DND-41 (cell line): ENCODE data around the gene VOPP1.

Experiments
- ATAC-seq: fragments of 200-7000 bp; cut with Tn5 transposase; 3 replicates; pipeline ENCODE4 v1.9.1; 2021; ENCODE audit warnings: low read depth; ENCODE audit not compliant: insufficient read depth
- DNase-seq: peaks from one replicate; pipeline ENCODE4 v3.0.0-alpha.2; 2020
- H2AFZ ChIP-seq: 2 replicates; pipeline ENCODE4 v1.6.0; 2012; ENCODE audit warnings: low read depth, low read length
- H3K27ac ChIP-seq: 2 replicates; pipeline ENCODE4 v1.5.1; 2012; ENCODE audit warnings: low read length, inconsistent platforms
- H3K27me3 ChIP-seq: fragments of 200-600 bp; sonication (generic); 2 replicates; pipeline ENCODE4 v1.6.0; 2012; ENCODE audit warnings: low read length, mild to moderate bottlenecking, inconsistent platforms; ENCODE audit not compliant: insufficient read depth, poor library complexity
- H3K36me3 ChIP-seq: 2 replicates; pipeline ENCODE4 v1.5.1; 2012; ENCODE audit warnings: low read length, inconsistent platforms; ENCODE audit not compliant: insufficient read depth
- H3K4me1 ChIP-seq: 2 replicates; pipeline ENCODE4 v1.5.1; 2012; ENCODE audit warnings: mild to moderate bottlenecking, low read length; ENCODE audit not compliant: insufficient read depth
- H3K4me2 ChIP-seq: 2 replicates; pipeline ENCODE4 v1.6.0; 2012; ENCODE audit warnings: mild to moderate bottlenecking, moderate library complexity, low read length, inconsistent platforms; ENCODE audit not compliant: insufficient read depth
- H3K4me3 ChIP-seq, 2 experiments: fragments of 200-600 bp in 1 of 2; shearing (Covaris generic) in 1 of 2; 2 replicates each; pipeline ENCODE4 v1.5.1; 2012 to 2016; ENCODE audit warnings: inconsistent platforms in 2 of 2, low read length in 2 of 2, mild to moderate bottlenecking in 2 of 2, low read depth in 1 of 2, moderate library complexity in 1 of 2
- H3K79me2 ChIP-seq: 2 replicates; pipeline ENCODE4 v1.6.0; 2012; ENCODE audit warnings: low read length, inconsistent platforms; ENCODE audit not compliant: insufficient read depth
- H3K9ac ChIP-seq: 2 replicates; pipeline ENCODE4 v1.6.0; 2012; ENCODE audit warnings: low read depth, mild to moderate bottlenecking, inconsistent platforms, low read length, moderate library complexity
- H3K9me3 ChIP-seq: 2 replicates; pipeline ENCODE4 v1.5.1; 2012; ENCODE audit warnings: low read length, moderate library complexity, mild to moderate bottlenecking, inconsistent platforms; ENCODE audit not compliant: insufficient read depth, severe bottlenecking
- H4K20me1 ChIP-seq: 2 replicates; pipeline ENCODE4 v1.6.0; 2012; ENCODE audit warnings: low read length; ENCODE audit not compliant: insufficient read depth
- EZH2 ChIP-seq: IDR thresholded peaks from 3 replicates; pipeline ENCODE4 v1.6.1; 2012; ENCODE audit warnings: borderline replicate concordance, low read depth, mild to moderate bottlenecking, moderate library complexity, low read length, inconsistent platforms; ENCODE audit not compliant: severe bottlenecking
- TF ChIP-seq, protein P1 (sequence below): IDR thresholded peaks from 2 replicates; pipeline ENCODE4 v1.5.1; 2012; ENCODE audit warnings: borderline replicate concordance, low read length, moderate library complexity, mild to moderate bottlenecking; ENCODE audit not compliant: poor library complexity, severe bottlenecking; ENCODE audit errors: extremely low read depth

Gene VOPP1

DNA sequence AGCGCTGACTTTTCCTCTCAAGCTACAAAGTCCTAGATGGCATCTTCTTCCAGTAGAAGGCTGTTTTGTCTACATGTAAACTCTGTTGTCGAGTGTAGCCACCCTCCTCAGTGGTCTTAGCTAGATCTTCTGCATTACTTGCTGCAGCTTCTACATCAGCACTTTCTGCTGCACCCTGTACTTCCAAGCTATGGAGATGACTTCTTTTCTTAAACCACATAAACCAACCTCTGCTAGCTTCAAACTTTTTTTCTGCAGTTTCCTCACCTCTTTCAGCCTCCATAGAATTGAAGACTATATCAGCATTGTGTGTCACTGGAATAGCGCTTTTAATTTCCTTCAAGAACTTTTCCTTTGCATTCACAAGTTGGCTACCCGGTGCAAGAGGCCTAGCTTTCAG, 119.3 kb downstream of the VOPP1 start:
- Histone ChIP-seq H3K9ac (no peak overlapping the region), H4K20me1 (no peaks in the 10 kb centered on the region), H3K4me3 (no peak overlapping the region), H3K27me3 (no peaks in the 10 kb centered on the region), H3K4me2 (no peak overlapping the region), H3K36me3 (peaks cover 5% of the 10 kb centered on the region; the same call in 1 of the 2 replicates), H3K27ac (no peak overlapping the region), H3K79me2 (no peaks in the 10 kb centered on the region), H3K4me1 (no peaks in the 10 kb centered on the region), H3K9me3 (no peaks in the 10 kb centered on the region), H2AFZ (no peak overlapping the region)
- DNase-seq (no peak), ATAC-seq (no peak; the same call in 2 of the 3 replicates)
- TF ChIP-seq, protein P1, sequence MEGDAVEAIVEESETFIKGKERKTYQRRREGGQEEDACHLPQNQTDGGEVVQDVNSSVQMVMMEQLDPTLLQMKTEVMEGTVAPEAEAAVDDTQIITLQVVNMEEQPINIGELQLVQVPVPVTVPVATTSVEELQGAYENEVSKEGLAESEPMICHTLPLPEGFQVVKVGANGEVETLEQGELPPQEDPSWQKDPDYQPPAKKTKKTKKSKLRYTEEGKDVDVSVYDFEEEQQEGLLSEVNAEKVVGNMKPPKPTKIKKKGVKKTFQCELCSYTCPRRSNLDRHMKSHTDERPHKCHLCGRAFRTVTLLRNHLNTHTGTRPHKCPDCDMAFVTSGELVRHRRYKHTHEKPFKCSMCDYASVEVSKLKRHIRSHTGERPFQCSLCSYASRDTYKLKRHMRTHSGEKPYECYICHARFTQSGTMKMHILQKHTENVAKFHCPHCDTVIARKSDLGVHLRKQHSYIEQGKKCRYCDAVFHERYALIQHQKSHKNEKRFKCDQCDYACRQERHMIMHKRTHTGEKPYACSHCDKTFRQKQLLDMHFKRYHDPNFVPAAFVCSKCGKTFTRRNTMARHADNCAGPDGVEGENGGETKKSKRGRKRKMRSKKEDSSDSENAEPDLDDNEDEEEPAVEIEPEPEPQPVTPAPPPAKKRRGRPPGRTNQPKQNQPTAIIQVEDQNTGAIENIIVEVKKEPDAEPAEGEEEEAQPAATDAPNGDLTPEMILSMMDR, result no peak
- TF ChIP-seq EZH2, result no peak

DNA sequence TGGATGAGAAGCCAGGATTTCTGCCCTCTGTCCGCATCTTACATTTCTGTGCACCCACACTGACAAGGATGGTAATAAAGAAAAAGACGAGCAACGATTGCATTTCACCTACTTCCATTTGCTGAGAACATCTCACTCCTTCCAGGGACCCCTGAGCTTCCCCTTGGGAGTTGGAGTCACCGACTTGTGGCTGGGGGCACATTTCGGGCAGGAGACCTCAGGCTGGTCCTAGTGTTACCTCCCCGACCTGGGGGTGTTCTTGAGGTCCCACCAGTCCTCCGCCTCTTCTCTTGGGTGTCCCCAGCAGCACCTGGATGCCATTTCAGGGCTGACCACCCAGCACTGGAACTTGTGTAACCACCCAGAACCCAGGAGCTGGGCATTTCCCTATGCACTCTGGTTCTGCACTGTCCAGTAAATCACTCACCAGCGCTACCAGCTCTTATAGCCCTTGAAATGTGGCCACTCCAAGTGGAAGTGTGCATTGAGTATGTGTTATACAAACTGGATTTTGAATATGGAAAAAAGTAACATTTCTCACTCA, 122.2 kb downstream of the VOPP1 start:
- H3K4me2 ChIP-seq, result no peak overlapping the region

DNA sequence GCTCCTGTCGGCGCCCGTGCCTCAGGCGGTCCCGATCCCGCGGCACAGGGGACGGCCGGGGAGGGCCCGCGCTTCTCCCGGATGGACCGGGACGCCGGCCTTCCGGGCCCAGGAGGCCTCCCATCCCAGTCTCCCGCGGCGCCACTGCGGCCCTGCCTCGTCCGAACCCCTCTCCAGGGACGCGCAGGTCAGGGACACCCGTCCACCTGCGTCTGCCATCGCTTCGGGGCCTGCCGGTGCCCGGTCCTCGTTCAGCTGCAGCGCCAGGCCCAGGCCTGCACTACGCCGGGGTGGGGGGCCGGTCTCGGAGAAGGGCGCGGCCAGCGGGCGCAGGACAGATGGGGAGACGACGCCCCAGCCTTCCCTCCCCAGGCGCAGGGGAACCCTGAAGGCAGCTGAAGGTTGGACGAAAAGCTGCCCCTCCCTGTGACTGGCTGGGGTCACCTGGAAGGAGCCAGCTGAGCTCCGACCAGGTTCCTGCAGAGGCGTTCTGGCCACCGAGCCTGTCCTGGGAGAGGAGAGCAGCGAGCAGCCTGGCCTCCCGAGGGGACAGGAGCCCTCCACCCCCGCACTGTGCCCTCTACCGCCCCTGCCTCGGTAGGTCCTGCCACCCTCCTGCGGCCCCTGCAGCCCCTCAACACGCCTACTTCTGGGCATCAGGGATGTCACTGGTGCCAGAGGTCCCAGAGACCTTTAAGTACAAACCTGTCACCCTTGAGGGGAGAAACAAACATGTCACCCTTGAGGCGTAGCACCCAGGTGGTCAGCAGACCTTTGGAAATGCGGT, 122.9 kb downstream of the VOPP1 start:
- H3K9ac ChIP-seq, result no peak overlapping the region
- TF ChIP-seq EZH2, result no peak
- TF ChIP-seq, protein P1, result no peak
- H3K79me2 ChIP-seq, result no peaks in the 10 kb centered on the region
- H3K4me3 ChIP-seq, result no peak overlapping the region
- no peaks in the 10 kb centered on the region for H3K27me3 ChIP-seq
- no peak overlapping the region for H3K4me2 ChIP-seq
- H3K4me1 ChIP-seq, result no peaks in the 10 kb centered on the region
- H4K20me1 ChIP-seq, result no peaks in the 10 kb centered on the region
- H2AFZ ChIP-seq, result no peak overlapping the region
- no peak overlapping the region for H3K27ac ChIP-seq
- peaks cover 5% of the 10 kb centered on the region; the same call in 1 of the 2 replicates for H3K36me3 ChIP-seq
- no peaks in the 10 kb centered on the region for H3K9me3 ChIP-seq
- DNase-seq, result no peak
- no peak for ATAC-seq

More for the DNA sequence above, 122.2 kb downstream of the VOPP1 start:
- Histone ChIP-seq H4K20me1 (no peaks in the 10 kb centered on the region), H3K9me3 (no peaks in the 10 kb centered on the region), H3K9ac (no peak overlapping the region), H3K4me1 (no peaks in the 10 kb centered on the region), H3K36me3 (peaks cover 5% of the 10 kb centered on the region; the same call in 1 of the 2 replicates), H3K4me3 (no peak overlapping the region), H3K27ac (no peak overlapping the region), H3K79me2 (no peaks in the 10 kb centered on the region), H2AFZ (no peak overlapping the region), H3K27me3 (no peaks in the 10 kb centered on the region)
- no peak for ATAC-seq
- no peak for TF ChIP-seq EZH2
- TF ChIP-seq, protein P1, result no peak
- DNase-seq, result no peak
